H1 (cell line): ENCODE measurements around the gene KCNAB2. TPM values are rescaled to one million over a fixed set of nuclear protein-coding genes. Genes with fewer than 3 reads are reported as not detected.

Experiments
- BRCA1 ChIP-seq: IDR thresholded peaks from 2 replicates; pipeline ENCODE4 v1.6.1; 2012; ENCODE audit warnings: low read depth, low read length, improper control_type of control experiment
- JUN ChIP-seq: IDR thresholded peaks from 2 replicates; pipeline ENCODE4 v1.6.1; 2011; ENCODE audit warnings: low read depth, mild to moderate bottlenecking, improper control_type of control experiment, low read length
- JUND ChIP-seq: IDR thresholded peaks from 2 replicates; pipeline ENCODE4 v1.6.1; 2011; ENCODE audit warnings: mild to moderate bottlenecking, improper control_type of control experiment, low read length
- RFX5 ChIP-seq: IDR thresholded peaks from 2 replicates; pipeline ENCODE4 v1.6.1; 2011; ENCODE audit warnings: low read depth, low read length, improper control_type of control experiment, borderline replicate concordance
- SAP30 ChIP-seq: fragments of 300-600 bp; sonication (generic); IDR thresholded peaks from 2 replicates; pipeline ENCODE4 v1.7.1; 2012; ENCODE audit warnings: low read length, moderate library complexity, mild to moderate bottlenecking, inconsistent platforms; ENCODE audit not compliant: insufficient read depth, insufficient replicate concordance
- SRF ChIP-seq: IDR thresholded peaks from 2 replicates; pipeline ENCODE4 v1.6.1; 2011; ENCODE audit warnings: mild to moderate bottlenecking, low read depth, low read length, moderate library complexity
- TCF12 ChIP-seq: IDR thresholded peaks from 2 replicates; pipeline ENCODE4 v1.6.1; 2011; ENCODE audit warnings: low read depth, mild to moderate bottlenecking, low read length
- polyA plus RNA-seq, 7 experiments: library from polyadenylated mRNA; depleted of rRNA in 3 of 7; stranded (reverse) in 5 of 7; unstranded in 2 of 7; fragments of >200 nt in 5 of 7; fragments of 200-250 nt in 2 of 7; gene quantifications; 1 replicate in 5 of 7; 2 replicates in 1 of 7; 4 replicates in 1 of 7; pipeline versions ENCODE4 v1.2.1 to v1.2.3, GENCODE V29; 2011 to 2013; ENCODE audit warnings: missing spikeins in 2 of 7, mixed read lengths in 2 of 7
- total RNA-seq: library from RNA; stranded (reverse); fragmentation: NEBNext Ultra II Directional; extraction: Animal tissue kit (Norgen Biotek cat#: 25700); gene quantifications from 2 replicates; pipeline ENCODE4 v1.2.1, GENCODE V29; 2021

KCNAB2 gene
- total and polyA plus RNA-seq, 2 of the 8 experiments (the other 6 are each of a cell fraction or from before 2014, with no cell fraction given), result 4.5 to 7.0 TPM

DNA sequence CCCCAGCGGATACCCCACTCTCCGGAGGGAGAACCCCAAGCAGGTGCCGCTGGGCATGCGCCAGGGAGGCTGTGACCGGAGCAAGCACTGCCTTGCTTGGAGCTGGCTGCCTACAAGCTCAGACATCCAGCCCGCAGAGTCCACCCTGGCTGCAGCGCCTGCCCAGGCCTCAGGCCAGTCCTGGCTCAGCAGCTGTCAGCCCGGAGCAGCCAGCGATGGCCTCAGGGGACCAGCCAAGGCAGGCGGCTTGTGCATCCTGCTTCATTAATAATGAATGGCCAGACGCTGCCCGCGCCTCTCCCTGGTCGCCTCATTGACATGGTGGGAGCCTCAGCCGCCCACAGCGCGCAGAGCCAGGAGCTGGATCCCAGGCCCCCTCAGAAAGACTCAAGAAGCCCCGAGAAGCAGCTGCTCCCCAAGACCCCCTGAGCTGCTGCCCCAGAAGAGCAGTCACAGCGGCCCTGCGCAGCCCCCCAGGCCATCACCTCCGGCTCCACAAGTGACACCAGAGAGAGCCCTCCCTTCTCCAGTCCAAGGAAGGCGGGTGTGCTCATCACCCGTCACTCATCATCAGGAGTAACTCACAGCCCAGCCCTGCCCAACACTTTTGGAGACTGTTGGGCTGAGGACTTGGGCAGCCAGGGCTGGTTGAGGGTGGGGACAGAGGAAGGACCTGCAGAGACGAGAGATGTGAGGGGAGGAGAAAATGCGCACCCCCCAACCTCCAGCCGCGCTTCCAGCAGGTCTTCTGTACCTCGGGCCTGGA is 19.6 kb downstream of the KCNAB2 start (continued):
- TF ChIP-seq TCF12 (no peak), BRCA1 (no peak), SAP30 (no peak), JUN (no peak), SRF (no peak), RFX5 (no peak), JUND (no peak)
- TF ChIP-seq, all 59 proteins: peak for 0
